Endothelial cell of umbilical vein (primary cell): ENCODE results near the gene MAP2K5.

Experiments used
- CTCF ChIP-seq, 2 donors: IDR thresholded peaks; 1 replicate in 1 of 2; 2 replicates in 1 of 2; pipeline ENCODE4 v1.5.1; 2011; ENCODE audit warnings: low read length in 2 of 2, mild to moderate bottlenecking in 2 of 2, moderate library complexity in 2 of 2, control low read depth in 1 of 2, inconsistent platforms in 1 of 2, low read depth in 1 of 2; ENCODE audit not compliant: insufficient read depth in 1 of 2; ENCODE audit errors: extremely low read depth in 1 of 2
- EZH2 ChIP-seq: IDR thresholded peaks from 2 replicates; pipeline ENCODE4 v1.6.1; 2012; ENCODE audit warnings: borderline replicate concordance, low read depth, mild to moderate bottlenecking, moderate library complexity, low read length, inconsistent platforms; ENCODE audit not compliant: severe bottlenecking
- JUN ChIP-seq: IDR thresholded peaks from 2 replicates; pipeline ENCODE4 v1.6.1; 2011; ENCODE audit warnings: borderline replicate concordance, low read depth; ENCODE audit not compliant: insufficient read length, insufficient read depth
- MAX ChIP-seq: IDR thresholded peaks from 2 replicates; pipeline ENCODE4 v1.6.1; 2011; ENCODE audit not compliant: insufficient read depth, insufficient read length
- POLR2A ChIP-seq: IDR thresholded peaks from 2 replicates; pipeline ENCODE4 v1.6.1; 2012; ENCODE audit warnings: low read depth, mild to moderate bottlenecking, control low read depth, low read length
- POLR2AphosphoS5 ChIP-seq: IDR thresholded peaks from 2 replicates; pipeline ENCODE4 v1.6.1; 2012; ENCODE audit warnings: low read depth, mild to moderate bottlenecking, control low read depth, low read length, moderate library complexity; ENCODE audit not compliant: insufficient read depth

- TF ChIP-seq JUN: no peak
- TF ChIP-seq CTCF (IDR thresholded peaks at IDR 0.05; ENCODE audit: extremely low read depth in 1 of 2, insufficient read depth in 1 of 2, low read depth in 1 of 2, low read length in 2 of 2): no peak
- no peak for TF ChIP-seq MAX
- TF ChIP-seq POLR2AphosphoS5: no peak
- TF ChIP-seq EZH2: no peak
- TF ChIP-seq POLR2A: no peak
Measured at GRCh38 chr15:67853454-67853853, 311.0 kb downstream of the MAP2K5 start.
